ENCODE results near the gene DISP2.

DISP2 gene

DNA sequence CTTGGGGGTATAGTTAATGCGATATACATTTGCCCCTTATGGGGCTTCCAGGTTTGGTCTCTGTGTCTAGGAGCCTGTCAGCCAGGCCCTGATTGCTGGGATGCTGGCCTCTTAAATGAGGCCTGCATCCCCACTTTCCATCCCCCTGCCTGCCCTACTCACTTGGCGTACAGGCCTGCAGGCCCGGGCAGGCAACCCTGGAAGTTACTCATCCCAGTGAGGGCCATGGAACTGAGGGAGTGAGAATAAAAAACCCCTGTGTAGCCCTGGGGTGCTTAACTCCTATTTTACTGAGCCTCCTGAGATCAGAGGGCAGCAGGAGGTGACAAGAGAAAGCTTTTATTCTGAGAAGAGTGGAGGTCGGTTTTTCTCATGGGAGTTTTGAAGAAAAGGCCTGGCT is 2.0 kb downstream of the DISP2 start:
- 76% methylated on average over 4 of the region's 4 CpGs for WGBS
- H3K4me2 ChIP-seq (ENCODE audit: low read length, poor library complexity, severe bottlenecking) = no peak overlapping the region
- H3K4ac ChIP-seq (ENCODE audit: low read depth in 1 of 2, low read length in 2 of 2) = no peak overlapping the region
- H3K14ac ChIP-seq (ENCODE audit: low read length in 2 of 2) = no peak overlapping the region
- no peak overlapping the region for H3K23ac ChIP-seq (ENCODE audit: low read length in 2 of 2)
- H3K4me1 ChIP-seq (ENCODE audit: control insufficient read depth, insufficient read depth, low read depth, low read length) = peaks cover 13% of the 10 kb centered on the region
- no peak overlapping the region for H3K18ac ChIP-seq (ENCODE audit: low read depth in 1 of 2, low read length in 2 of 2)
- H2AFZ ChIP-seq (ENCODE audit: low read depth, low read length) = no peak overlapping the region
- no peak overlapping the region for H3K9ac ChIP-seq (ENCODE audit: low read length)
- H2BK5ac ChIP-seq (ENCODE audit: low read depth, low read length, poor library complexity, severe bottlenecking) = no peak overlapping the region
- no peak overlapping the region for H2BK12ac ChIP-seq (ENCODE audit: low read length in 2 of 2)
- no peaks in the 10 kb centered on the region for H3K36me3 ChIP-seq (ENCODE audit: control insufficient read depth in 1 of 2, insufficient read depth in 2 of 2, low read depth in 1 of 2, low read length in 2 of 2)
- H3K9me3 ChIP-seq (ENCODE audit: control insufficient read depth, low read length) = no peaks in the 10 kb centered on the region
- no peak overlapping the region for H4K91ac ChIP-seq (ENCODE audit: low read length)
- H3K4me3 ChIP-seq (ENCODE audit: insufficient read depth in 1 of 2, low read depth in 1 of 2, low read length in 2 of 2) = no peak overlapping the region
- DNase-seq = no peak
- H2AK5ac ChIP-seq (ENCODE audit: low read length, severe bottlenecking) = no peak overlapping the region
- H3K27me3 ChIP-seq (ENCODE audit: control insufficient read depth in 1 of 2, insufficient read depth in 1 of 2, low read length in 2 of 2) = peaks cover 48 to 65% of the 10 kb centered on the region in 2 experiments
- H2BK15ac ChIP-seq (ENCODE audit: low read depth, poor library complexity, severe bottlenecking) = no peak overlapping the region
- H2BK120ac ChIP-seq (ENCODE audit: low read depth, low read length) = no peak overlapping the region
- no peak overlapping the region for H4K8ac ChIP-seq (ENCODE audit: low read length)
- no peaks in the 10 kb centered on the region for H3K79me1 ChIP-seq (replicated peaks; ENCODE audit: low read length, poor library complexity, severe bottlenecking)
- H3K27ac ChIP-seq (ENCODE audit: low read length, poor library complexity, severe bottlenecking) = no peak overlapping the region

DNA sequence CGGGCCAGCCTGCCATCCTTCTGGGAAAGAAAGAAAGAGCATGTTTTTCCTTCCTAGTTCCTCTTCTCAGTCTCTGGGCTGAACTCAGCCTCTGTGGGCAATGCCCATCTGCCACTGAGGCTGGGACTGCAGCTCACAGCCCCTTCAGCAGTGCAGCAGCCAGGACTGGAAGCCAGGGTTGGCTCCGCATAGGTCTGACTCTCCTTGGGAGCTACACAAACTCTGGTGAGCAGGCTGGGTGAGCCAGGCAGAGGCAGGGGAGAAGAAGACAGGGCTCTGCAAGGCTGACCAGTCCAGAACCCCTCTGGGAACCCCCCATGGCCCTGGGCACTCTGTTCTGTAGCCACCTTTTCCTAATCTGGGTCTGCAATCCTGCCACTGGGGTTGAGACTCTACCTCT is 3.6 kb downstream of the DISP2 start:
- Histone ChIP-seq H2AFZ (ENCODE audit: low read depth, low read length) (no peak overlapping the region), H3K14ac (ENCODE audit: low read length in 2 of 2) (no peak overlapping the region), H3K9ac (ENCODE audit: low read length) (no peak overlapping the region), H3K4me3 (ENCODE audit: insufficient read depth in 1 of 2, low read depth in 1 of 2, low read length in 2 of 2) (no peak overlapping the region), H3K27me3 (ENCODE audit: control insufficient read depth in 1 of 2, insufficient read depth in 1 of 2, low read length in 2 of 2) (peaks cover 57 to 70% of the 10 kb centered on the region in 2 experiments), H3K18ac (ENCODE audit: low read depth in 1 of 2, low read length in 2 of 2) (no peak overlapping the region), H3K4ac (ENCODE audit: low read depth in 1 of 2, low read length in 2 of 2) (no peak overlapping the region), H3K23ac (ENCODE audit: low read length in 2 of 2) (no peak overlapping the region), H2BK5ac (ENCODE audit: low read depth, low read length, poor library complexity, severe bottlenecking) (no peak overlapping the region), H3K36me3 (ENCODE audit: control insufficient read depth in 1 of 2, insufficient read depth in 2 of 2, low read depth in 1 of 2, low read length in 2 of 2) (no peaks in the 10 kb centered on the region), H3K4me2 (ENCODE audit: low read length, poor library complexity, severe bottlenecking) (no peak overlapping the region), H3K27ac (ENCODE audit: low read length, poor library complexity, severe bottlenecking) (no peak overlapping the region), H2BK120ac (ENCODE audit: low read depth, low read length) (no peak overlapping the region), H3K9me3 (ENCODE audit: control insufficient read depth, low read length) (no peaks in the 10 kb centered on the region), H4K8ac (ENCODE audit: low read length) (no peak overlapping the region), H2BK15ac (ENCODE audit: low read depth, poor library complexity, severe bottlenecking) (no peak overlapping the region), H3K4me1 (ENCODE audit: control insufficient read depth, insufficient read depth, low read depth, low read length) (peaks cover 13% of the 10 kb centered on the region), H4K91ac (ENCODE audit: low read length) (no peak overlapping the region), H2AK5ac (ENCODE audit: low read length, severe bottlenecking) (no peak overlapping the region), H3K79me1 (replicated peaks; ENCODE audit: low read length, poor library complexity, severe bottlenecking) (no peaks in the 10 kb centered on the region), H2BK12ac (ENCODE audit: low read length in 2 of 2) (no peak overlapping the region)
- 91% methylated on average over 2 of the region's 2 CpGs for WGBS
- DNase-seq = no peak

DNA sequence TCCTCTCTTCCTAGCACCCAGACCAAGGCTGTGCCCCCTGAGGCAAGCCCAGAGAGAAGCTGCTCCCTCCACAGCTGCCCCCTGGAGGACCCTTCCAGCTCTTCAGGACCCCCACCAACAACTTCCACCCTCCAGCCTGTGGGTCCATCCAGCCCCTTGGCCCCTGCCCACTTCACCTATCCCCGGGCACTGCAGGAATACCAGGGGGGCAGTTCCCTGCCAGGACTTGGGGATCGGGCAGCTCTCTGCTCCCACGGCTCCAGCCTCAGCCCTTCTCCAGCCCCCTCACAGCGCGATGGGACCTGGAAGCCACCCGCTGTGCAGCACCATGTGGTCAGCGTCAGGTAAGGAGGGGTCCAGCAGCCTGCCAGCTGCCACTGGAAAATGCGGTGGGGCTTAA is 5.6 kb downstream of the DISP2 start:
- no peak overlapping the region for H3K14ac ChIP-seq (ENCODE audit: low read length in 2 of 2)
- H2BK12ac ChIP-seq (ENCODE audit: low read length in 2 of 2) = no peak overlapping the region
- no peak overlapping the region for H2BK15ac ChIP-seq (ENCODE audit: low read depth, poor library complexity, severe bottlenecking)
- H3K4me1 ChIP-seq (ENCODE audit: control insufficient read depth, insufficient read depth, low read depth, low read length) = peaks cover 18% of the 10 kb centered on the region
- H3K4ac ChIP-seq (ENCODE audit: low read depth in 1 of 2, low read length in 2 of 2) = no peak overlapping the region
- H3K27me3 ChIP-seq (ENCODE audit: control insufficient read depth in 1 of 2, insufficient read depth in 1 of 2, low read length in 2 of 2) = peaks cover 63 to 71% of the 10 kb centered on the region in 2 experiments
- H3K23ac ChIP-seq (ENCODE audit: low read length in 2 of 2) = no peak overlapping the region
- H4K91ac ChIP-seq (ENCODE audit: low read length) = no peak overlapping the region
- H2AFZ ChIP-seq (ENCODE audit: low read depth, low read length) = no peak overlapping the region
- H3K36me3 ChIP-seq (ENCODE audit: control insufficient read depth in 1 of 2, insufficient read depth in 2 of 2, low read depth in 1 of 2, low read length in 2 of 2) = no peaks in the 10 kb centered on the region
- H3K4me3 ChIP-seq (ENCODE audit: insufficient read depth in 1 of 2, low read depth in 1 of 2, low read length in 2 of 2) = no peak overlapping the region
- no peak overlapping the region for H2BK5ac ChIP-seq (ENCODE audit: low read depth, low read length, poor library complexity, severe bottlenecking)
- H2AK5ac ChIP-seq (ENCODE audit: low read length, severe bottlenecking) = no peak overlapping the region
- no peak overlapping the region for H3K18ac ChIP-seq (ENCODE audit: low read depth in 1 of 2, low read length in 2 of 2)
- no peak overlapping the region for H3K9ac ChIP-seq (ENCODE audit: low read length)
- WGBS = 77% methylated on average over 7 of the region's 8 CpGs
- no peak overlapping the region for H4K8ac ChIP-seq (ENCODE audit: low read length)
- H3K27ac ChIP-seq (ENCODE audit: low read length, poor library complexity, severe bottlenecking) = no peak overlapping the region
- no peaks in the 10 kb centered on the region for H3K79me1 ChIP-seq (replicated peaks; ENCODE audit: low read length, poor library complexity, severe bottlenecking)
- no peak overlapping the region for H3K4me2 ChIP-seq (ENCODE audit: low read length, poor library complexity, severe bottlenecking)
- H3K9me3 ChIP-seq (ENCODE audit: control insufficient read depth, low read length) = no peaks in the 10 kb centered on the region
- no peak for DNase-seq
- H2BK120ac ChIP-seq (ENCODE audit: low read depth, low read length) = no peak overlapping the region

DNA sequence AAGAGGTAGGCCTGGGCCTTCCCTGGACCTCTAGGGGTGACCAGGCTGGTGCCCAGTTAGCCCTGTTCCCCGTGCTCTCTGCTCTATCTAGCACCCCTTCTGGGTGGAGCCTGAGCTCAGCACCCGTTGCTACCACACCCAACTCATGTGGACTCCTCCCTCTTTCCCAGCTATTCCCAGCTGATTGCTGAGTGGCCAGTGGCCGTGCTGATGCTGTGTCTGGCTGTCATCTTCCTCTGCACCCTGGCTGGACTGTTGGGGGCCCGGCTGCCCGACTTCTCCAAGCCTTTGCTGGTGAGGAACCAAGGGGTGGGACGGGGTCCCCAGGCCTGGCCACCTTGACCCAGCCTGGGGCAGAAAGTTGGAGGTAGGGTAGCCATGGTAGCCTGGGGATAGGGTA is 6.2 kb downstream of the DISP2 start:
- H3K4me3 ChIP-seq (ENCODE audit: insufficient read depth in 1 of 2, low read depth in 1 of 2, low read length in 2 of 2) = no peak overlapping the region
- H4K8ac ChIP-seq (ENCODE audit: low read length) = no peak overlapping the region
- H3K9me3 ChIP-seq (ENCODE audit: control insufficient read depth, low read length) = no peaks in the 10 kb centered on the region
- H3K4me1 ChIP-seq (ENCODE audit: control insufficient read depth, insufficient read depth, low read depth, low read length) = peaks cover 13% of the 10 kb centered on the region
- H3K14ac ChIP-seq (ENCODE audit: low read length in 2 of 2) = no peak overlapping the region
- peaks cover 57 to 65% of the 10 kb centered on the region in 2 experiments for H3K27me3 ChIP-seq (ENCODE audit: control insufficient read depth in 1 of 2, insufficient read depth in 1 of 2, low read length in 2 of 2)
- H3K9ac ChIP-seq (ENCODE audit: low read length) = no peak overlapping the region
- no peak overlapping the region for H2BK120ac ChIP-seq (ENCODE audit: low read depth, low read length)
- no peak overlapping the region for H4K91ac ChIP-seq (ENCODE audit: low read length)
- H2AFZ ChIP-seq (ENCODE audit: low read depth, low read length) = no peak overlapping the region
- H3K27ac ChIP-seq (ENCODE audit: low read length, poor library complexity, severe bottlenecking) = no peak overlapping the region
- no peak overlapping the region for H2BK12ac ChIP-seq (ENCODE audit: low read length in 2 of 2)
- DNase-seq = no peak
- H3K36me3 ChIP-seq (ENCODE audit: control insufficient read depth in 1 of 2, insufficient read depth in 2 of 2, low read depth in 1 of 2, low read length in 2 of 2) = no peaks in the 10 kb centered on the region
- H3K18ac ChIP-seq (ENCODE audit: low read depth in 1 of 2, low read length in 2 of 2) = no peak overlapping the region
- H2AK5ac ChIP-seq (ENCODE audit: low read length, severe bottlenecking) = no peak overlapping the region
- H3K4me2 ChIP-seq (ENCODE audit: low read length, poor library complexity, severe bottlenecking) = no peak overlapping the region
- no peak overlapping the region for H2BK5ac ChIP-seq (ENCODE audit: low read depth, low read length, poor library complexity, severe bottlenecking)
- H3K4ac ChIP-seq (ENCODE audit: low read depth in 1 of 2, low read length in 2 of 2) = no peak overlapping the region
- H3K79me1 ChIP-seq (replicated peaks; ENCODE audit: low read length, poor library complexity, severe bottlenecking) = no peaks in the 10 kb centered on the region
- no peak overlapping the region for H2BK15ac ChIP-seq (ENCODE audit: low read depth, poor library complexity, severe bottlenecking)
- no peak overlapping the region for H3K23ac ChIP-seq (ENCODE audit: low read length in 2 of 2)
- WGBS = 69% methylated on average over 6 of the region's 6 CpGs

Measured in mesenchymal stem cell (in vitro differentiated cells and primary cell).